CD4-positive, alpha-beta T cell treated with Interleukin-17A for 4 hours (primary cell): ENCODE measurements around the gene APOBEC3H.
"Not testable (repeated sequence)": the region's sequence is repeated elsewhere in the genome, so short reads cannot be mapped to it uniquely, and the experiment has no call there.

ENCODE experiments used
- DNase-seq: peaks from one replicate; pipeline ENCODE4 v3.0.0-alpha.2; 2020; ENCODE audit warnings: mixed read lengths

The APOBEC3H gene

DNA sequence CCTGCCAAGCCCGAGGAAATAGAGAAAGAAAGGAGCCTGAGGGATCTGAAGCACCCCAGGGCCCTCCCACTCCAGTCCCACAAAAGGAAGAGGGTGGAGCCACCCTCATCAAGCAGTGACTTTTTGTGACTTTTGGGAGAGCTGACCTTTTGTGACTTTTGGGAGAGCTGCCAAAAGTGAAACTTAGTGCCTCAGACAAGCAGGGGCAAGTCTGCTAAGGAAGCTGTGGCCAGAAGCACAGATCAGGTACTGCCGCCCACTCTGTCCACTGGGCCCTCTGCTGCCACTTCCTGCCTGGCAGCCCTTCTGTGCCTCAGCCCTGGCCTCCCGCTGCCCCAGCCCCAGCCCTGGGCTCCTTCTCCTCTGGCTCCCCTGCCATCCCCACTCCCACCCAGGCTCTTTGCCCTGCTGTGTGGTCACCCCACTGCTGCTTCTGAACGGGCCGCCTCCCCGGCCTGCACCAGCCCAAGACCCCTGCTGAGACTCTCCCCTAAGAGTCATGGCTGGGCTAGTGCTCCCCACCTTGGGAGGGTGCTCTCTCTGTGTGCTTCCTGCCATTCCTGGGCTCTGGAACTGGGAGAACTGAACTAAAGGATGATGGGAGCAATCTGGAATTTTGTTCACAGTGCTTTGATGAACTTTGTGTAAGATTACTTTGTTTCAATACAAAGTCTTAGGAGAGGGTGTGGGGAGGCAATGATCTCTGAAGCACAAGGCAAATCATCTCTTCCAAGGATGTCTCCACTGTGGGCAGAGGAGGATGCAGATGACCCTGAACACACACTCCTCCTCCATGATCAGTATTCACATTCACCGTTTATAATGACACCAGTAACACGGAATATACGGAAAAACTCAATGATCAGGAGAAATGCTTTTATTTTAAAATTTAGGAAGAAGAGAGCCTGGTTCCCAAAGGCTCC lies at the start of gene APOBEC3H:
Gene APOBEC3H, plus strand, starts transcription at position 147 of the 923 bp plus-strand sequence. CDS start 3,035 bp downstream, outside the sequence.
- peak; percentile 50 for DNase-seq

DNA sequence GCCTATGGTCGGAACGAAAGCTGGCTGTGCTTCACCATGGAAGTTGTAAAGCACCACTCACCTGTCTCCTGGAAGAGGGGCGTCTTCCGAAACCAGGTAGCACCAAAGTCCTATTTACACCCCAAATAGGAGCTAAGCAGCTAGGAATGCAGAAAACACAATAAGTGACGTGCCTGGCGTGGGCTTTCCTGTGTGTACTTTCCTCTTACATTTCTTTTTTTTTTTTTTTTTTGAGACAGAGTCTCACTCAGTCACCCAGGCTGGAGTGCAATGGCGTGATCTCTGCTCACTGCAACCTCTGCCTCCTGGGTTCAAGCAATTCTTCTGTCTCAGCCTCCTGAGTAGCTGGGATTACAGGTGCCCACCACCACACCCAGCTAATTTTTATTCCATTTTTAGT lies 47.6 kb upstream of the APOBEC3H start:
- not testable (repeated sequence) for DNase-seq

DNA sequence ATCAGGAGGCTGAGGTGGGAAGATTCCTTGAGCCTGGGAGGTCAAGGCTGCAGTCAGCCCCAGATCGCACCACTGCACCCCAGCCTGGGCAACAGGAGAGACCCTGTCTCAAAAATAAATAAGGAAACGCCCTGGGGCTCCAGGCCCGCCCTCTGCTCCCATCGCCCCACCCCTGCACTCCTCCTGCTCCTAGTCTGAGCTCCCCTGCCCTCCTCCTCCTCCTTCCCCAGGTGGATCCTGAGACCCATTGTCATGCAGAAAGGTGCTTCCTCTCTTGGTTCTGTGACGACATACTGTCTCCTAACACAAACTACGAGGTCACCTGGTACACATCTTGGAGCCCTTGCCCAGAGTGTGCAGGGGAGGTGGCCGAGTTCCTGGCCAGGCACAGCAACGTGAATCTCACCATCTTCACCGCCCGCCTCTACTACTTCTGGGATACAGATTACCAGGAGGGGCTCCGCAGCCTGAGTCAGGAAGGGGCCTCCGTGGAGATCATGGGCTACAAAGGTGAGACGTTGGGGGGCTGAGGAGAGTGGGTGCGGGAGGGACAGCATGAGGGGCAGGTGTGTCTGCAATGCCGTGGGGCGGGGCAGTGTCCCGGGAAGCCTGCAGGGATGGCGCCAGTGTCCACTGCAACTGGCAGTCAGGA lies 45.1 kb upstream of the APOBEC3H start:
- DNase-seq = not testable (repeated sequence)

DNA sequence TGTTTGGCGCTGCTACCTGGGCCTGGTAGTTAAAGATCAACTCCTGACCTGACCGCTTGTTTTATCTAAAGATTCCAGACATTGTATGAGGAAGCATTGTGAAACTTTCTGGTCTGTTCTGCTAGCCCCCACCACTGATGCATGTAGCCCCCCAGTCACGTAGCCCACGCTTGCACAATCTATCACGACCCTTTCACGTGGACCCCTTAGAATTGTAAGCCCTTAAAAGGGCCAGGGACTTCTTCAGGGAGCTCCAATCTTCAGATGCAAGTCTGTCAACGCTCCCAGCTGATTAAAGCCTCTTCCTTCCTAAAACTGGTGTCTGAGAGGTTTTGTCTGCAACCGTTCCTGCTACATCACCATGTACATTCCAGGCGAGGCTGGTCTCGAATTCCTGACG lies 41.4 kb upstream of the APOBEC3H start:
- DNase-seq = no peak

DNA sequence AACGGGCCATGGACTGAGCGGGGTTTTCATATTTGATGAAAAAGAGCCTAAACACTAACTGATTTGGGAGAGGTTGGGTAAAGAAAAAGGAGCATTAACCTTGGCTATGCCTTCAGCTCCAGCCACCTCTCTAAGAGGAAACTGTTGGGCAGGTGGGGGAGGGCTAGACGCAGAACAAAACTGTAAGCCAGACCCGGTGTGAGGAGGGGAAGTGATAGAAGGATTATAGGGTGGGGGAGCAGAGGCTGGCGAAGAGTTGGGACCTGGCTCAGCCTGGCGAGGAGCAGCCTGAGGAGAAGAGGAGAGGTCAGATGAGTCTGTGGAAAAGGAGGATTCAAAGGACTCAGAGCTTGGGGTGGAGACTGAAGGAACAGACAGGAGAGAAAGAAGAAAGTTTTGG lies 35.8 kb upstream of the APOBEC3H start:
- not testable (repeated sequence) for DNase-seq

DNA sequence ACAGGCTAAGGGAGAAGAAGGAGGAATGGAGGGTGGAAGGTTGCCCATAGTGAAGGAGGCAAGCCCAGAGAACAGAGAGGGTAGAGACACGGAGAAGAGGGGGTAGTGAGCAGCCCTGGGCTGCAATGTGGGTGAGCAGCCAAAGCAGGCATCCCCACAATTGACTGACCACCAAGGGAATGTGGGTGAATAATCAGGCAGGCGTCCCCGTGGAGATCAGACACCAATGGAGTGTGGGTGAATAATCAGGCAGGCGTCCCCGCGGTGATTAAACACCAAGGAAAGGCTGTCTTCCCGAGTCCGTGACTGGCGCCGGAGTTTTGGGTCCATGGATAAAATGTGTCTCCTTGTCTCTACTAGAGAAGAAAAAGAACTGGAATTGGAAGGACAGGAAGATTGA lies 35.1 kb upstream of the APOBEC3H start:
- DNase-seq = not testable (repeated sequence)

DNA sequence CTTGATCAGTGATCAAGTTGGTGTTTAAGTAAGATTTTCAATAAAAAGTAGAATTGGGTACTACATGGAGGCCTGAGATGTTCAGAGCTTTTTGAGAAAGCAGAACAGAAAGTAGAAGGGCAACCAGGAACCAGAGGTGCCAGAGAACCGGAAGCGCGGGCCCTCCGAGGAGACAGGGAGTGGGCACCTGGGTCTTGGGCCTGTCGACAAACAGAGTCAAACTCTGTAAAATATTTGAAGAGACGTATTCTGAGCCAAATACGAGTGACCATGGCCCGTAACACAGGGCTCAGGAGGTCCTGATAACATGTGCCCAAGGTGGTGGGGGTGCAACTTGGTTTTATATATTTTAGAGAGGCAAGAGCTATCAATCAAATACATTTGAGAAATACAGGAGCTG lies 33.1 kb upstream of the APOBEC3H start:
- not testable (repeated sequence) for DNase-seq

DNA sequence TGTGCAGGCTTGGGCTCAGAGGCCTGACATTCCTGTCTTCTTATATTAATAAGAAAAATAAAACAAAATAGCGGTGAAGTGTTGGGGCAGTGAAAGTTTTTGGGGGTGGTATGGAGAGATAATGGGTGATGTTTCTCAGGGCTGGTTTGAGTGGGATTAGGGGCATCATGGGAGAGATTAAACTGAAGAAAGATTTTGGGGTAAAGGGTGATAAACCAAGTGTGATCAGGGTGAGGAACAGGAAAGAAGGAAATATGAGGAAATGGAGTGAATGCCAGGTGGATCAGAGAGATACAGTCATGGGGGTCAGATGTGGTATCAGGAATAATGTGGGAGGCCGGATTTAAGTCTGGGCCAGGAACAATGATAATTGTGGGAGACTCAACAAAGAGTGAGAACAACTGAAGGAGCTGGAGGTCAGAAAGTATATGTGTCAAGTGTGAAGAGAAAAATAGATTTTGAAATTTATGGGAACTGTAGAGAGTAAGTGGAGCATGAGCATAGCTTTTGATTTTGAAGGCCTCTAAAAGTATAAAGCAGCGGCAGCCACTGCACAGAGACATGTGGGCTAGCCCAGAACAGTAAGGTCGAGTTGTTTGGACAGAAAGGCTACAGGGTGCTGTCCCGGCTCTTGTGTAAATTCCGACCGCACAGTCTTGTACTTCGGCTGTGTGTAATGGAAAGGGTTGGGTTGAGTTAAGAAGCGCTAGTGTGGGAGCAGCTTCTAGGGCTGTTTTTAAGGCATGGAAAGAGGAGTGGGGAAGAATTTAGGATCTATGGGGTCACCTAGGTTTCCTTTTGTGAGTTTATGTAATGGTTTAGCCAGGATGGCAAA lies 30.4 kb upstream of the APOBEC3H start:
- not testable (repeated sequence) for DNase-seq

DNA sequence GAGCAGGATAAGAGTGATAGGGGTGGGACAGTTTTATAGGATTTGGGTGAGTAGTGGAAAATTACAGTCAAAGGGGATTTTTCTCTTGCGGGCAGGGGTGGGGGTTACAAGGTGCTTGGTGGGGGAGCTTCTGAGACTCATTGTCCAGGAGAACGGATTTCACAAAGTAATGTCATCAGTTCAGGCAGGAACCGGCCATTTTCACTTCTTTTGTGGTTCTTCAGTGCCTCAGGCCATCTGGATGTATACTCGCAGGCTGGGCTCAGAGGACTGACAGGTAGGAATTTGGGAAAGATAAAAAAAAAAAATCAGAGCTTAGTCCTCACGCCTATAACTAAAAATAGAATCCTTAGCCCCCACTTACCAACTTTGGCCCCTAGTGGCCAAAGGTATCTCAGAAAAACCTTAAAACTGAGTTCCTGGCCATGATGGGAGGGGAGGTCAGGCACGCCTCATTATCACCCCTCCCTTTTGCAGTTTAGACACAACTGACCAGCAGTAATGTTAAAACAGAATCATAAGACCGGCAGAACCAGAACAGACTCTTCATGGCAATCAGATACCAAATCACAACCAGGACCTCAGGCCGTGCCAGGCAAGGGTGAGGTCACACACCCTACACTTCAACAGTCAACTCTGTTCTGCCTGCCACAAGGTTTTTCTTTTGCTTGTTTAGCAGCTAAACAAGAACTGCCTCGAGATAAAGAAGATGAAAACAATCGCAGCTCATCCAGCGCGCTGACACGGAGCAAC lies 28.8 kb upstream of the APOBEC3H start:
- no peak for DNase-seq

DNA sequence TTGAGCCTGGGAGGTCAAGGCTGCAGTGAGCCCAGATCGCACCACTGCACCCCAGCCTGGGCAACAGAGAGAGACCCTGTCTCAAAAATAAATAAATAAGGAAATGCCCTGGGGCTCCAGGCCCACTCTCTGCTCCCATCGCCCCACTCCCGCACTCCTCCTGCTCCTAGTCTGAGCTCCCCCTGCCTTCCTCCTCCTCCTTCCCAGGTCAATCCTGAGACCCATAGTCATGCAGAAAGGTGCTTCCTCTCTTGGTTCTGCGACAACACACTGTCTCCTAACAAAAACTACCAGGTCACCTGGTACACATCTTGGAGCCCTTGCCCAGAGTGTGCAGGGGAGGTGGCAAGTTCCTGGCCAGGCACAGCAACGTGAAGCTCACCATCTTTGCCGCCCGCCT lies 26.9 kb upstream of the APOBEC3H start:
- no peak for DNase-seq

DNA sequence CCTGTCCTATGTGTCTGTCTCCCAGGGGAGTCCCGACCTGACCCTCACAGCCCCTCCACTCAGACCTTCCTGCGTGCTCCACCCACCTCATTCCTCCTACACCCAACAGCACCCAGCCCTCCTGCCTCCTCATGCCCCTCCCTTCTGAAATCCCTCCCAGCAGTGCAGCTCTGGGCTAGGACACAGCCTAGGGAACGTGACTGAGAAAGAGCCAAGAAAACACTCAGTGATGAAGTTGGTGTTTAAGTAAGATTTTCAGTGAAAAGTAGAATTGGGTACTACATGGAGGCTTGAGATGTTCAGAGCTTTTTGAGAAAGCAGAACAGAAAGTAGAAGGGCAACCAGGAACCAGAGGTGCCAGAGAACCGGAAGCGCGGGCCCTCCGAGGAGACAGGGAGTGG lies 24.5 kb upstream of the APOBEC3H start:
- not testable (repeated sequence) for DNase-seq

DNA sequence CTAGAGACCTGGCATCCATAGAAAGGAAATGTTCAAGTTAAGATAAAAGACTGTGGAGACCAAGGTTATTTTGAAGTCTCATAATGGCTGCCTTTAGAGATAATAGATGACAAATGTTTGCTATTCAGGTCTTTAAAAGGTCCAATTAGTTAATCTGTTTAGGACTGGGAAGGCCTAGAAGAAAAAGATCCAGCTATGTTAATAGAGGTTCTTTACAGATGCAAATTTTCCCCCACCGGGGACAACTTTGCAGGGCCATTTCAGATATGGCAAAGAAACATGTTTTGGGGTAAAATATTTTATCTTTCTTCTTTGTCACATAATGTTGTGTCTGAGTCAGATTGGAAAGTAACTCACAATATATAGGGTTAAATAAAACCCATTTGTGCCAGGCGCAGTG lies 23.1 kb upstream of the APOBEC3H start:
- no peak for DNase-seq

DNA sequence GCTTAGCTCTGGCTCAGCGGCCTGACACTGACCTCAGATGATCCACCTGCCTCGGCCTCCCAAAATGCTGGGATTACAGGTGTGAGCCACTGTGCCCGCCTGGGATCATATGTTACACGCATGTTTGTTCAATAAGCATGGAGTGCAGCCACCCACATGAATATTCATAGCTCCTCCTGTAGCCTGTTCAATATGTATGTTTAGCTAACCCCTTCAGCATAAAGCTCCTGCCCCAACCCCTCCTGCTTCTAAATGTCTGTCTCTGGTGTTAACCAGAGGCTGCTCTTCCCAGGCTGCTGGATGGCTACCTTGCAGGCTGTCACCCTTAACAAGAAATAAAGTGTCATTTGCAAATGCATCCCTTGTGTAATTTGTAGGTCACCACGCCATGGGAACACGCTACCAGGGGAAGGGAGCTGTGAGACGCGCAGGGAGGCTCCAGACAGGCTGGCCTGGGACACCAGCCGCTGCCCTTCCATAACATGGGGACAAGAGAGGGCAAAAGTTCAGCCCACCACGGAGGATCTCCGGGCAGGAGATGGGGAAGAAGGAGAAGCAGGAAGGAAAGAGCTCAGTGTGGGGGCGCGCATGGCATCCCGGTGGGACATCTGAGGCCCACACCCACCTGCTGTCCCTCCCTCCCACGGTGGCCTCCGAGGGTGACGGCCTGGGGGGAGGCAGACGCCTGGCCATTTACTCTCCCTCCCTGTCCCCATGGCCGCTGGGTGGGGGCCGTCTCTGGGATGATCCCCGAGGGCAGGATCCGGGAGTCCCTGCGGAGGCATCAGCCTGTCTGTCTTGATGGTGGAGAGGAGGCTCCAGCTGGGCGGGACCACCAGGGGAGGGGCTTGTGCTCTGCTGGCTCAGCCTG lies 20.7 kb upstream of the APOBEC3H start:
- DNase-seq = not testable (repeated sequence)

DNA sequence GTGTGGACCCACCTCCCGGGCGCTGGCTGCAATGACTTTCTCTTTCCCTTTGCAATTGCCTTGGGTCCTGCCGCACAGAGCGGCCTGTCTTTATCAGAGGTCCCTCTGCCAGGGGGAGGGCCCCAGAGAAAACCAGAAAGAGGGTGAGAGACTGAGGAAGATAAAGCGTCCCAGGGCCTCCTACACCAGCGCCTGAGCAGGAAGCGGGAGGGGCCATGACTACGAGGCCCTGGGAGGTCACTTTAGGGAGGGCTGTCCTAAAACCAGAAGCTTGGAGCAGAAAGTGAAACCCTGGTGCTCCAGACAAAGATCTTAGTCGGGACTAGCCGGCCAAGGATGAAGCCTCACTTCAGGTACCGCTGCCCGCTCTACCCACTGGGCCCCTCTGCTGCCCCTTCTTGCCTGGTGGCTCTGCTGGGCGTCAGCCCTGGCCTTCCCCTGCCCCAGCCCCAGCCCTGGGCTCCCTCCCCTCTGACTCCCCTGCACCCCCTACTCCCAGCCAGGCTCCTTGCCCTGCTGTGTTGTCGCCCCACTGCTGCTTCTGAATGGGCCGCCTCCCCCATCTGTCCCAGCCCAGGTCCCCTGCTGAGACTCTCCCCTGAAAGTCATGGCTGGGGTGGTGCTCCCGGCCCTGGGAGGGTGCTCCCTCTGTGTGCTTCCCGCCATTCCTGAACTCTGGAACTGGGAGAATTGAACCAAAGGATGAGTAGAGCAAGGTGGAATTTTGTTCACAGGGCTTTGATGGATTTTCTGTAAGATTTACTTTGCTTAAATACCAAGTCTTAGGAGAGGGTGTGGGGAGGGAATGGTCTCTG lies 19.8 kb upstream of the APOBEC3H start, which contains the start of gene APOBEC3G:
Gene APOBEC3G, plus strand, starts transcription at position 250 of the 815 bp plus-strand sequence. Its CDS starts 87 bp downstream, at position 337.
- peak; percentile 66 for DNase-seq

DNA sequence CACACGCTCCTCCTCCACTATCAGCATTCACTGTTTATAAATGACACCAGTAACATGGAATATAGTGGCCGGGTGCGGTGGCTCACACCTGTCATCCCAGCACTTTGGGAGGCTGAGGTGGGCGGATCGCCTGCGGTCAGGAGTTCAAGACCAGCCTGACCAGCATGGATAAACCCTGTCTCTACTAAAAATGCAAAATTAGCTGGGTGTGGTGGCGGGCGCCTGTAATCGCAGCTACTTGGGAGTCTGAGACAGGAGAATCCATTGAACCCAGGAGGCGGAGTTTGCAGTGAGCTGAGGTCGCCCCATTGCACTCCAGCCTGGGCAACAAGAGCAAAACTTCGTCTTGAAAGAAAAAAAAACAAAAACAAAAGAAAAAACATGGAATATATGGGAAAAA lies 19.1 kb upstream of the APOBEC3H start:
- DNase-seq = not testable (repeated sequence)

DNA sequence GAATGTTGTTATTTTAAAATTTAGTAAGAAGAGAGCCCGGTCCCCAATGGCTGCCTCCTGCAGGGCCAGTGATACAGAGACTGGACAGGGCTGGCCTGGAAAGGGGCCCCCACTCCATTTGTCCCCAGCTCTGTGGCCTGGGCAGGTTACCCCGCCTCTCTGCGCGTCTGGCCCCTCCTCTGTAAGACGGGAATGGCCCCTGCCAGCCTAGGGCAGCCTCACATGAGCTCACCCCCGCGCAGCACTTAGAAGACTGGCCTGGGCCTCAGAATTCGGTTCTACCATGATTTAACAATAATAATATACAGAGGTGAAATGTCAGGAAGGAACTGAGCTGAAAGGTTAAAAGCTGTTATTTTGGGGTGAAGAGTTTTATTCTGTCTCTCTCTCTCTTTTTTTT lies 18.7 kb upstream of the APOBEC3H start:
- DNase-seq = no peak

DNA sequence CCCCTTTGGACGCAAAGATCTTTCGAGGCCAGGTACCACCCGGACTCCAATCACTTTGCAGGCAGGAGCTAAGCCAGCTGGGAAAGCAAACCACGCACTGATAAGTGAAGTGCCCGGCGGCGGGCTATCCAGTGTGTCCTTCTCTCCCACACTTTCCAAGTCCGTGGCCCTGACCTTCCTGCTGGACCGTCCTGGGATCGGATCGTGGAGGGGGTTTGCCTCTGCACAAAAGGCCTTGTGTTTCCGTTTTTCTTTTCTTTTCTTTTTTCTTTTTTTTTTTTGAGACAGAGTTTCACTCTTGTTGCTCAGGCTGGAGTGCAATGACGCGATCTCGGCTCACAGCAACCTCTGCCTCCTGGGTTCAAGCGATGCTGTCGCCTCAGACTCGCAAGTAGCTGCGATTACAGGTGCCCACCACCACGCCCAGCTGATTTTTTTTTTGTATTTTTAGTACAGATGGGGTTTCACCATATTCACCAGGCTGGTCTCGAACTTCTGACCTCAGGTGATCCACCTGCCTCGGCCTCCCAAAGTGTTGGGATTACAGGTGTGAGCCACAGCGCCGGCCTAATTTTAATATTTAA lies 17.9 kb upstream of the APOBEC3H start:
- DNase-seq = not testable (repeated sequence)

DNA sequence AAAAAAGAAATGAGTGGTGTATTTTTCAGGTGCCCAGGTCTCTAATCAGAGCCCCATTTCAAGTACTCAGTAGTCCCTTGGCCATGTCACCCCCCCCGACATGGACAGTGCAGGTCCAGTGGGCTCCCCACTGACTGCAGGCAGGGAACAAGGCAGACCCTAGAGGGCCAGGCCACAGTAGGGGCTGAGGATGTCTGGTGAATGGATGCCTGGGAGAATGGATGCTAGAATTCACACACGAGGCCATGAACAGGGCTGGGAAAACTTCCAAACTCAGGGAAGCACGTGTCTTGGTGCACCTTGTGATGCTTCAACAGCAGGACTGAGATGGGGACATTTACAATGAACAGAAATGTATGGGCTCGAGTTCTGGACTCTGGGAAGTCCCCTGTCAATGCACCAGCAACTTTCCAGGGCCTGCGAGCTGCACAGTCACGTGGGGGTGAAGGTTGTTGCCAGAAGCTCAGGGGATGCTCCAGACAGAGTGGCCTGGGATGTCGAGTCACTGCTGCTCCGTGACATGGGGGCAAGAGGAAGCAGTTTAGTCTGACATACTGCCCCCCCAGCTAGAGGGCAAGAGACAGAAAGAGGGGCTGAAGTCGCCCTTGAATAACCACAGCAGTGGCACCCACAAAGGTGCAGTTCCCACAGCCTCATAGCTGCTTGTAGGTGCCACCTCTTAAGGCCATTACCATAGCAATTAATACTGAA lies 16.8 kb upstream of the APOBEC3H start:
- no peak for DNase-seq

DNA sequence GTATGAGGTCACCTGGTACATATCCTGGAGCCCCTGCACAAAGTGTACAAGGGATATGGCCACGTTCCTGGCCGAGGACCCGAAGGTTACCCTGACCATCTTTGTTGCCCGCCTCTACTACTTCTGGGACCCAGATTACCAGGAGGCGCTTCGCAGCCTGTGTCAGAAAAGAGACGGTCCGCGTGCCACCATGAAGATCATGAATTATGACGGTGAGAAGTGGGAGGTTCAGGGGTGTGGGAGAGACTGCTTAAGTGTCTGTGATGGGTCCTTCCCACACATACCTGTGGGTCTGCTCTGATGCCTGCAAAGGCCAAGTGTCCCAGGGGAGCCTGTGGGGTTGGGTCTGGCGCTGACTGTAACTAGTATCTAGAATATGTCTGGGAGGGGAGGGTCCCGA lies 16.0 kb upstream of the APOBEC3H start:
- DNase-seq = no peak
